Measurements from ENCODE around the gene YOD1.

Gene YOD1

GRCh38 chr1:207060596-207060995, 9.6 kb upstream of the YOD1 start:
- H2AK5ac ChIP-seq (ENCODE audit: low read length, severe bottlenecking), result no peak overlapping the region
- no peak overlapping the region for H4K91ac ChIP-seq (ENCODE audit: low read length)
- H3K9me3 ChIP-seq (ENCODE audit: control insufficient read depth, low read length), result no peaks in the 10 kb centered on the region
- no peak overlapping the region for H2BK15ac ChIP-seq (ENCODE audit: low read depth, poor library complexity, severe bottlenecking)
- no peak overlapping the region for H3K4ac ChIP-seq (ENCODE audit: low read depth in 1 of 2, low read length in 2 of 2)
- H3K27ac ChIP-seq (ENCODE audit: low read length, poor library complexity, severe bottlenecking), result no peak overlapping the region
- peaks cover 1% of the 10 kb centered on the region for H3K79me1 ChIP-seq (replicated peaks; ENCODE audit: low read length, poor library complexity, severe bottlenecking)
- no peak overlapping the region for H3K23ac ChIP-seq (ENCODE audit: low read length in 2 of 2)
- WGBS, result 94% methylated on average over 3 of the region's 3 CpGs
- no peak for DNase-seq
- no peak overlapping the region for H2BK12ac ChIP-seq (ENCODE audit: low read length in 2 of 2)
- H3K27me3 ChIP-seq (ENCODE audit: control insufficient read depth in 1 of 2, insufficient read depth in 1 of 2, low read length in 2 of 2), result no peaks in the 10 kb centered on the region
- no peak overlapping the region for H3K9ac ChIP-seq (ENCODE audit: low read length)
- H3K36me3 ChIP-seq (ENCODE audit: control insufficient read depth in 1 of 2, insufficient read depth in 2 of 2, low read depth in 1 of 2, low read length in 2 of 2), result peaks cover 10 to 67% of the 10 kb centered on the region in 2 experiments
- H3K4me2 ChIP-seq (ENCODE audit: low read length, poor library complexity, severe bottlenecking), result no peak overlapping the region
- H2AFZ ChIP-seq (ENCODE audit: low read depth, low read length), result no peak overlapping the region
- H4K8ac ChIP-seq (ENCODE audit: low read length), result no peak overlapping the region
- H2BK120ac ChIP-seq (ENCODE audit: low read depth, low read length), result no peak overlapping the region
- no peak overlapping the region for H3K14ac ChIP-seq (ENCODE audit: low read length in 2 of 2)
- H3K4me1 ChIP-seq (ENCODE audit: control insufficient read depth, insufficient read depth, low read depth, low read length), result no peaks in the 10 kb centered on the region
- H3K18ac ChIP-seq (ENCODE audit: low read depth in 1 of 2, low read length in 2 of 2), result no peak overlapping the region
- no peak overlapping the region for H2BK5ac ChIP-seq (ENCODE audit: low read depth, low read length, poor library complexity, severe bottlenecking)
- H3K4me3 ChIP-seq (ENCODE audit: insufficient read depth in 1 of 2, low read depth in 1 of 2, low read length in 2 of 2), result no peak overlapping the region

DNA sequence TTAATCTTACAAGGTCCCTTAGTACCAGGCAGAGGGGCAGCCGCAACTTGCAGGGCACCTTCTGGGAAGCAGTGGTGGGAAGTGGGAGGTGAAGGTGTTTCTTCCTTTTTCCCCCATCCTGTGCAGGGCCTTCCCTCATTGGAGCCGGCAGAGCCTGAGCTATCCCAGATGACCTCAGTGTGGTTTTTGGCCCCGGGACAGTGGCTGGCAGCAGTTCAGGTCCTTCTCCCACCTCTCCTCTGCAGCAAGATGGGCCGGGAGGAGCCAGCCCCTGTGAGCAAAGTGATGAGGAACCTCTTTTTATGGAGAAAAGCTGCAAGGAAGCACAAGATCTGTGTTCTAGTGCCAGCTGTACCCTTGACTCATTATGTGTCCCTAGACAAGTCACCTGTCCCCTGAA, 8.9 kb upstream of the YOD1 start:
- no peak overlapping the region for H2BK5ac ChIP-seq (ENCODE audit: low read depth, low read length, poor library complexity, severe bottlenecking)
- H3K79me1 ChIP-seq (replicated peaks; ENCODE audit: low read length, poor library complexity, severe bottlenecking), result peaks cover 1% of the 10 kb centered on the region
- no peak overlapping the region for H4K91ac ChIP-seq (ENCODE audit: low read length)
- H2BK12ac ChIP-seq (ENCODE audit: low read length in 2 of 2), result no peak overlapping the region
- H3K9ac ChIP-seq (ENCODE audit: low read length), result no peak overlapping the region
- 79% methylated on average over 4 of the region's 4 CpGs for WGBS
- no peak overlapping the region for H2AFZ ChIP-seq (ENCODE audit: low read depth, low read length)
- DNase-seq, result no peak
- H2BK15ac ChIP-seq (ENCODE audit: low read depth, poor library complexity, severe bottlenecking), result no peak overlapping the region
- no peak overlapping the region for H4K8ac ChIP-seq (ENCODE audit: low read length)
- no peak overlapping the region for H3K4me2 ChIP-seq (ENCODE audit: low read length, poor library complexity, severe bottlenecking)
- no peak overlapping the region for H3K18ac ChIP-seq (ENCODE audit: low read depth in 1 of 2, low read length in 2 of 2)
- no peak overlapping the region for H3K4me3 ChIP-seq (ENCODE audit: insufficient read depth in 1 of 2, low read depth in 1 of 2, low read length in 2 of 2)
- no peak overlapping the region for H2BK120ac ChIP-seq (ENCODE audit: low read depth, low read length)
- H3K36me3 ChIP-seq (ENCODE audit: control insufficient read depth in 1 of 2, insufficient read depth in 2 of 2, low read depth in 1 of 2, low read length in 2 of 2), result peaks cover 10 to 62% of the 10 kb centered on the region in 2 experiments
- no peak overlapping the region for H2AK5ac ChIP-seq (ENCODE audit: low read length, severe bottlenecking)
- H3K4ac ChIP-seq (ENCODE audit: low read depth in 1 of 2, low read length in 2 of 2), result no peak overlapping the region
- no peaks in the 10 kb centered on the region for H3K4me1 ChIP-seq (ENCODE audit: control insufficient read depth, insufficient read depth, low read depth, low read length)
- H3K9me3 ChIP-seq (ENCODE audit: control insufficient read depth, low read length), result no peaks in the 10 kb centered on the region
- H3K27ac ChIP-seq (ENCODE audit: low read length, poor library complexity, severe bottlenecking), result no peak overlapping the region
- H3K27me3 ChIP-seq (ENCODE audit: control insufficient read depth in 1 of 2, insufficient read depth in 1 of 2, low read length in 2 of 2), result no peaks in the 10 kb centered on the region
- no peak overlapping the region for H3K23ac ChIP-seq (ENCODE audit: low read length in 2 of 2)
- no peak overlapping the region for H3K14ac ChIP-seq (ENCODE audit: low read length in 2 of 2)

DNA sequence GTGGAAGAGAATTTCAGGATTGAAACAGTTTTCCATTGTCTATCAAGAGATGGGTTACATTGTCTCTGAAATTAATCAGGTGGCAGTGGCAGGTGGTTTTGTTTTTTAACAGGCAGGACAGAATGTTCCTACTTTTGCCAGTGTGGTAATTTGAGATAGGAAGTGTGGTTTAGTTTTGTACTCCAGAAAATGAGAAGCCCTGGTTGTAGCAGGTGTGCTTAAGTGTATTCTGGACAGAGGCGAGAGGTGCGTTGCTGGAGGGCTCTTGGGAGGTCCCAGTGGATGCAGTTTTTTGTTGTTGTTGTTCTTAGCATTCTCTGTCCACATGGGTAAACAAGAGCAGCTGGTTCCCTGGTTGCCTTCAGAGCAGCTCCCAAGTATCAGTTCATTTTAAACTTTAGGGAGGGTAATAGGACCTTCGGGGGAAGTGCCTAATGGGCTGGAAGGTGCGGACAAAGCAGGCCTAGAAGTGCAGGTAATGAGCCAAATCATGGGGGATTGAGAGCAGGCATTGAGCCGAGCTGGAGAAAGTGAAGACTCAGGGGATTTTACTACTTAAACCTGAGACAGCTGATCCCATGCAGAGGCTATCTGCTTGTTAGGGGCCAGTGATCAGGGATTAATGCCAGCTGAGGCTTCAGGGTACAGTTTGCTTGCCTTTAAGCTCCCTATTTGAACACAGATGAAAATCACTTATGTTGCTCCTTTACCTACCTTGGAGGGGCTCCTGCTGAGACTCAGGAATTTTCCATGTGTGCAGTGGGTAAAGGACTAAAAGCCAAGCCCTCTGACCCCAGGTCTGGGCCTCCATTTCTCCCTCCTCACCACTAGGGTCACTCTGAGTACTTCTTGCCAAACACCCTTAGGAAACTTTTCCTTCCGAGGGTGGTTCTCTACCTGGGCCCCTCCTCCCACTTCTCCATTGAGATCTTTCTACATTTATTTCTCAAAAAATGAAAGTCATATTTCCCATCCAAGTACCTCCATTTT, 8.2 kb upstream of the YOD1 start:
- no peaks in the 10 kb centered on the region for H3K27me3 ChIP-seq (ENCODE audit: control insufficient read depth in 1 of 2, insufficient read depth in 1 of 2, low read length in 2 of 2)
- H3K9ac ChIP-seq (ENCODE audit: low read length), result no peak overlapping the region
- no peak overlapping the region for H3K14ac ChIP-seq (ENCODE audit: low read length in 2 of 2)
- peaks cover 10 to 57% of the 10 kb centered on the region in 2 experiments for H3K36me3 ChIP-seq (ENCODE audit: control insufficient read depth in 1 of 2, insufficient read depth in 2 of 2, low read depth in 1 of 2, low read length in 2 of 2)
- H2AK5ac ChIP-seq (ENCODE audit: low read length, severe bottlenecking), result no peak overlapping the region
- H3K79me1 ChIP-seq (replicated peaks; ENCODE audit: low read length, poor library complexity, severe bottlenecking), result peaks cover 1% of the 10 kb centered on the region
- H2BK5ac ChIP-seq (ENCODE audit: low read depth, low read length, poor library complexity, severe bottlenecking), result no peak overlapping the region
- H4K91ac ChIP-seq (ENCODE audit: low read length), result no peak overlapping the region
- no peak overlapping the region for H4K8ac ChIP-seq (ENCODE audit: low read length)
- no peak for DNase-seq
- 84% methylated on average over 6 of the region's 6 CpGs for WGBS
- H3K4ac ChIP-seq (ENCODE audit: low read depth in 1 of 2, low read length in 2 of 2), result no peak overlapping the region
- no peaks in the 10 kb centered on the region for H3K9me3 ChIP-seq (ENCODE audit: control insufficient read depth, low read length)
- H3K18ac ChIP-seq (ENCODE audit: low read depth in 1 of 2, low read length in 2 of 2), result no peak overlapping the region
- H3K23ac ChIP-seq (ENCODE audit: low read length in 2 of 2), result no peak overlapping the region
- no peak overlapping the region for H2BK12ac ChIP-seq (ENCODE audit: low read length in 2 of 2)
- no peak overlapping the region for H2BK120ac ChIP-seq (ENCODE audit: low read depth, low read length)
- H3K4me3 ChIP-seq (ENCODE audit: insufficient read depth in 1 of 2, low read depth in 1 of 2, low read length in 2 of 2), result no peak overlapping the region
- H3K4me1 ChIP-seq (ENCODE audit: control insufficient read depth, insufficient read depth, low read depth, low read length), result no peaks in the 10 kb centered on the region
- H3K4me2 ChIP-seq (ENCODE audit: low read length, poor library complexity, severe bottlenecking), result no peak overlapping the region
- no peak overlapping the region for H2BK15ac ChIP-seq (ENCODE audit: low read depth, poor library complexity, severe bottlenecking)
- no peak overlapping the region for H2AFZ ChIP-seq (ENCODE audit: low read depth, low read length)
- H3K27ac ChIP-seq (ENCODE audit: low read length, poor library complexity, severe bottlenecking), result no peak overlapping the region

DNA sequence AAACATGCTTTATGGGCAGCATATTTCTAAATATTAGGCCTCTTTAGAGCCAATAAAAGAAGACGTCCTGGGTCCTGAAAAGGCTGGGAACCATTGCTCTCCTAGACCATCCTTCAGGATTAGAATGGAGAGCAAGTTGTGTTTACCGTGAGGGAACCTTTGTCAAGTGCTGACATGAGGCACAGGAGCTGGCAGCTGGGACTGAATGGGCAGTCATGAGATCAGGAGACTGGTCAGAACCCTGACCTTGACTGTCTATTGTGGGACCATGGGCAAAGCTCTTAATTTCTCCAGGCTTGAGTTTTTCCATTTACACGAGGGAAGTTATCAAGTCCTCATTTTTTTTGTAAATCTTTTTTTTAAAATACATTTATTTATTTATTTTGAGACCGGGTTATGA, 7.2 kb upstream of the YOD1 start:
- no peak overlapping the region for H3K4me3 ChIP-seq (ENCODE audit: insufficient read depth in 1 of 2, low read depth in 1 of 2, low read length in 2 of 2)
- no peak overlapping the region for H4K91ac ChIP-seq (ENCODE audit: low read length)
- H3K27me3 ChIP-seq (ENCODE audit: control insufficient read depth in 1 of 2, insufficient read depth in 1 of 2, low read length in 2 of 2), result no peaks in the 10 kb centered on the region
- no peak overlapping the region for H3K23ac ChIP-seq (ENCODE audit: low read length in 2 of 2)
- H3K4ac ChIP-seq (ENCODE audit: low read depth in 1 of 2, low read length in 2 of 2), result no peak overlapping the region
- no peak overlapping the region for H4K8ac ChIP-seq (ENCODE audit: low read length)
- peaks cover 10 to 47% of the 10 kb centered on the region in 2 experiments for H3K36me3 ChIP-seq (ENCODE audit: control insufficient read depth in 1 of 2, insufficient read depth in 2 of 2, low read depth in 1 of 2, low read length in 2 of 2)
- peaks cover 1% of the 10 kb centered on the region for H3K79me1 ChIP-seq (replicated peaks; ENCODE audit: low read length, poor library complexity, severe bottlenecking)
- no peak overlapping the region for H2BK12ac ChIP-seq (ENCODE audit: low read length in 2 of 2)
- no peak overlapping the region for H3K27ac ChIP-seq (ENCODE audit: low read length, poor library complexity, severe bottlenecking)
- H2BK15ac ChIP-seq (ENCODE audit: low read depth, poor library complexity, severe bottlenecking), result no peak overlapping the region
- H2BK120ac ChIP-seq (ENCODE audit: low read depth, low read length), result no peak overlapping the region
- no peak for DNase-seq
- H2BK5ac ChIP-seq (ENCODE audit: low read depth, low read length, poor library complexity, severe bottlenecking), result no peak overlapping the region
- no peak overlapping the region for H2AFZ ChIP-seq (ENCODE audit: low read depth, low read length)
- H2AK5ac ChIP-seq (ENCODE audit: low read length, severe bottlenecking), result no peak overlapping the region
- no peak overlapping the region for H3K14ac ChIP-seq (ENCODE audit: low read length in 2 of 2)
- no peak overlapping the region for H3K9ac ChIP-seq (ENCODE audit: low read length)
- H3K4me2 ChIP-seq (ENCODE audit: low read length, poor library complexity, severe bottlenecking), result no peak overlapping the region
- H3K9me3 ChIP-seq (ENCODE audit: control insufficient read depth, low read length), result no peaks in the 10 kb centered on the region
- H3K4me1 ChIP-seq (ENCODE audit: control insufficient read depth, insufficient read depth, low read depth, low read length), result no peaks in the 10 kb centered on the region
- WGBS, result 94% methylated on average over 3 of the region's 4 CpGs
- no peak overlapping the region for H3K18ac ChIP-seq (ENCODE audit: low read depth in 1 of 2, low read length in 2 of 2)
